ENCODE results near the gene YIPF3. TPM values are rescaled to one million over a fixed set of nuclear protein-coding genes. Genes with fewer than 3 reads are reported as not detected.

YIPF3 gene
- total and polyA plus RNA-seq, 10 of the 15 experiments (the other 5 are each of a cell fraction or from before 2014, with no cell fraction given): 20.5 to 88.8 (median 44.7) TPM

DNA sequence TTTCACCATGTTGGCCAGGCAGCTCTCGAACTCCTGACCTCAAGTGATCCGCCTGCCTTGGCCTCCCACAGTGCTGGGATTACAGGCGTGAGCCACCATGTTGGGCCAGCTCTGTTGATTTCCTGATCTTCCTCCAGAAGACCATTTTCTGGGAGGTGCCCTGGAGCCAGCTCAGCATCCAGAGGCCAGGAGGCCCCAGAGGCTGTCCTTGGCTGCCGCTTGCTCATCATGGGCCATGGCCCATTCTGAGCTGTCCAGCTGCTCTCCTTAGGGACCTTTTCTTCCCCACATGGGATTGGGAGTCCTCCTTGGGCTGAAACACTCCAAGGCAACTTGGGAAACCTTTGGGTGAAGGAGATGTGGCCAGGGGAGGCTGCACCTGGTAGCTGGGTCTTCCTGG, 22.0 kb downstream of the YIPF3 start (continued):
- TF ChIP-seq, protein P1, sequence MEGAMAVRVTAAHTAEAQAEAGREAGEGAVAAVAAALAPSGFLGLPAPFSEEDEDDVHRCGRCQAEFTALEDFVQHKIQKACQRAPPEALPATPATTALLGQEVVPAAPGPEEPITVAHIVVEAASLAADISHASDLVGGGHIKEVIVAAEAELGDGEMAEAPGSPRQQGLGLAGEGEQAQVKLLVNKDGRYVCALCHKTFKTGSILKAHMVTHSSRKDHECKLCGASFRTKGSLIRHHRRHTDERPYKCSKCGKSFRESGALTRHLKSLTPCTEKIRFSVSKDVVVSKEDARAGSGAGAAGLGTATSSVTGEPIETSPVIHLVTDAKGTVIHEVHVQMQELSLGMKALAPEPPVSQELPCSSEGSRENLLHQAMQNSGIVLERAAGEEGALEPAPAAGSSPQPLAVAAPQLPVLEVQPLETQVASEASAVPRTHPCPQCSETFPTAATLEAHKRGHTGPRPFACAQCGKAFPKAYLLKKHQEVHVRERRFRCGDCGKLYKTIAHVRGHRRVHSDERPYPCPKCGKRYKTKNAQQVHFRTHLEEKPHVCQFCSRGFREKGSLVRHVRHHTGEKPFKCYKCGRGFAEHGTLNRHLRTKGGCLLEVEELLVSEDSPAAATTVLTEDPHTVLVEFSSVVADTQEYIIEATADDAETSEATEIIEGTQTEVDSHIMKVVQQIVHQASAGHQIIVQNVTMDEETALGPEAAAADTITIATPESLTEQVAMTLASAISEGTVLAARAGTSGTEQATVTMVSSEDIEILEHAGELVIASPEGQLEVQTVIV (IDR thresholded peaks at IDR 0.05; ENCODE audit: borderline replicate concordance, partially characterized antibody): no peak

DNA sequence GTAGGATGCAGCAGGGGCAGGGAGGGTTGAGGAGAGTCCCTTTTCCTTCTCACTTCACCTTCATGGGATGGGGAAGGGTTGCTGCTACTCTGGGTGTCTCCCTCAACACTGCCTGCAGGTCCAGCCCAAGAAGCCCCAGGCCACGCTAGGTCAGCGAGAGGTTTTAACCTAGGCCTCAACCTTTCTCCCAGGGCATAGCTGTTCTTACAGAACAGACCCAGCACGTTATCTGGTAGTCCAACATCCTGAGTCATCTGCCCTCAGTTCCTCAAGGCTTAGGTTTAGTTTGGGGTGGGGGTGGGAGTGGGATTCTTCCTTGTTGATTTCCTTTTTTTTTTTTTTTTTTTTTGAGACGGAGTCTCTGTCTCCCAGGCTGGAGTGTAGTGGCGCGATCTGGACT, 22.4 kb downstream of the YIPF3 start:
- RAD21 ChIA-PET (ENCODE audit: unreplicated experiment): no interaction called here
- SMC1A ChIA-PET (ENCODE audit: uncharacterized antibody, unreplicated experiment): interaction anchor here (0.5 to 1.7 kb wide), 4 partner anchors 9 to 104 kb away, joined by 3 to 5 read pairs (median 4); no protein-coding TSS in a partner anchor
- Histone ChIP-seq H3K9ac (ENCODE audit: control insufficient read depth, insufficient read depth, low read length) (no peak overlapping the region), H3K27ac (ENCODE audit: control insufficient read depth, insufficient read depth) (no peak overlapping the region), H2AFZ (ENCODE audit: control insufficient read depth, low read depth, low read length) (no peak overlapping the region), H3K79me2 (ENCODE audit: control insufficient read depth, insufficient read depth, low read length) (no peaks in the 10 kb centered on the region), H3K4me2 (ENCODE audit: control insufficient read depth, insufficient read depth) (no peak overlapping the region), H3K27me3 (replicated peaks in 1 of 2; ENCODE audit: control insufficient read depth in 2 of 2, insufficient read depth in 2 of 2, low read length in 1 of 2) (no peaks in the 10 kb centered on the region), H3K4me3 (no peak overlapping the region), H3K36me3 (ENCODE audit: control insufficient read depth in 2 of 2, insufficient read depth in 2 of 2, low read length in 1 of 2) (peaks cover 0 to 6% of the 10 kb centered on the region in 2 experiments; a peak in 3 of 4 replicates), H3K9me3 (replicated peaks; ENCODE audit: control insufficient read depth, insufficient read depth, low read length) (no peaks in the 10 kb centered on the region), H4K20me1 (ENCODE audit: control insufficient read depth, insufficient read depth) (no peaks in the 10 kb centered on the region; the same call in 1 of the 2 replicates), H3K4me1 (ENCODE audit: control insufficient read depth, insufficient read depth, low read length) (no peaks in the 10 kb centered on the region)
- no TSS peak for BruUV-seq (replicated peaks)
- ATAC-seq (no peak), DNase-seq (ENCODE audit: low read depth, low spot score) (no peak), FAIRE-seq (no peak)
- in situ Hi-C loops (cut with MboI) (no loop called here), intact Hi-C loops (cut with micrococcal nuclease; ENCODE audit: unreplicated experiment) (no loop called here)
- POLR2A ChIA-PET: interaction anchor here (0.6 to 1.2 kb wide), 3 partner anchors 53 to 715 kb away, joined by 3 to 6 read pairs (median 5); no protein-coding TSS in a partner anchor
- no peak for TF ChIP-seq KLF5 (IDR thresholded peaks at IDR 0.05; ENCODE audit: partially characterized antibody)
- no peak for TF ChIP-seq HDAC6 (IDR thresholded peaks at IDR 0.05; ENCODE audit: unreplicated experiment)
- no peak for TF ChIP-seq NFXL1 (IDR thresholded peaks at IDR 0.05; ENCODE audit: borderline replicate concordance)
- no peak for TF ChIP-seq SUPT20H (IDR thresholded peaks at IDR 0.05; ENCODE audit: borderline replicate concordance, control insufficient read depth, low read depth, low read length)
- TF ChIP-seq, protein P2, sequence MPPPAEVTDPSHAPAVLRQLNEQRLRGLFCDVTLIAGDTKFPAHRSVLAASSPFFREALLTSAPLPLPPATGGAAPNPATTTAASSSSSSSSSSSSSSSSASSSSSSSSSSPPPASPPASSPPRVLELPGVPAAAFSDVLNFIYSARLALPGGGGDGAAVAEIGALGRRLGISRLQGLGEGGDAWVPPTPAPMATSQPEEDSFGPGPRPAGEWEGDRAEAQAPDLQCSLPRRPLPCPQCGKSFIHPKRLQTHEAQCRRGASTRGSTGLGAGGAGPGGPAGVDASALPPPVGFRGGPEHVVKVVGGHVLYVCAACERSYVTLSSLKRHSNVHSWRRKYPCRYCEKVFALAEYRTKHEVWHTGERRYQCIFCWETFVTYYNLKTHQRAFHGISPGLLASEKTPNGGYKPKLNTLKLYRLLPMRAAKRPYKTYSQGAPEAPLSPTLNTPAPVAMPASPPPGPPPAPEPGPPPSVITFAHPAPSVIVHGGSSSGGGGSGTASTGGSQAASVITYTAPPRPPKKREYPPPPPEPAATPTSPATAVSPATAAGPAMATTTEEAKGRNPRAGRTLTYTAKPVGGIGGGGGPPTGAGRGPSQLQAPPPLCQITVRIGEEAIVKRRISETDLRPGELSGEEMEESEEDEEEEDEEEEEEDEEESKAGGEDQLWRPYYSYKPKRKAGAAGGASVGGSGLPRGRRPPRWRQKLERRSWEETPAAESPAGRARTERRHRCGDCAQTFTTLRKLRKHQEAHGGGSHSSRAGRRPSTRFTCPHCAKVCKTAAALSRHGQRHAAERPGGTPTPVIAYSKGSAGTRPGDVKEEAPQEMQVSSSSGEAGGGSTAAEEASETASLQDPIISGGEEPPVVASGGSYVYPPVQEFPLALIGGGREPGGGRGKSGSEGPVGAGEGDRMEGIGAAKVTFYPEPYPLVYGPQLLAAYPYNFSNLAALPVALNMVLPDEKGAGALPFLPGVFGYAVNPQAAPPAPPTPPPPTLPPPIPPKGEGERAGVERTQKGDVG (CRISPR knock-in tag; IDR thresholded peaks at IDR 0.05): no peak
- TF ChIP-seq, protein P3, sequence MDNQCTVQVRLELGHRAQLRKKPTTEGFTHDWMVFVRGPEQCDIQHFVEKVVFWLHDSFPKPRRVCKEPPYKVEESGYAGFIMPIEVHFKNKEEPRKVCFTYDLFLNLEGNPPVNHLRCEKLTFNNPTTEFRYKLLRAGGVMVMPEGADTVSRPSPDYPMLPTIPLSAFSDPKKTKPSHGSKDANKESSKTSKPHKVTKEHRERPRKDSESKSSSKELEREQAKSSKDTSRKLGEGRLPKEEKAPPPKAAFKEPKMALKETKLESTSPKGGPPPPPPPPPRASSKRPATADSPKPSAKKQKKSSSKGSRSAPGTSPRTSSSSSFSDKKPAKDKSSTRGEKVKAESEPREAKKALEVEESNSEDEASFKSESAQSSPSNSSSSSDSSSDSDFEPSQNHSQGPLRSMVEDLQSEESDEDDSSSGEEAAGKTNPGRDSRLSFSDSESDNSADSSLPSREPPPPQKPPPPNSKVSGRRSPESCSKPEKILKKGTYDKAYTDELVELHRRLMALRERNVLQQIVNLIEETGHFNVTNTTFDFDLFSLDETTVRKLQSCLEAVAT (IDR thresholded peaks at IDR 0.05): no peak
- TF ChIP-seq, protein P4, sequence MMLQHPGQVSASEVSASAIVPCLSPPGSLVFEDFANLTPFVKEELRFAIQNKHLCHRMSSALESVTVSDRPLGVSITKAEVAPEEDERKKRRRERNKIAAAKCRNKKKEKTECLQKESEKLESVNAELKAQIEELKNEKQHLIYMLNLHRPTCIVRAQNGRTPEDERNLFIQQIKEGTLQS (IDR thresholded peaks at IDR 0.05; ENCODE audit: borderline replicate concordance, extremely low read depth, low read depth, low read length): no peak
- TF ChIP-seq MTA2 (IDR thresholded peaks at IDR 0.05; ENCODE audit: low read depth): no peak
- TF ChIP-seq CBX5 (IDR thresholded peaks at IDR 0.05; ENCODE audit: low read depth): no peak
- CTCF ChIA-PET: interaction anchor here (1.0 to 7.6 kb wide), 4 partner anchors 13 to 230 kb away, joined by 3 to 70 read pairs (median 4); partner anchors contain the start of gene LRRC73
- WGBS (ENCODE audit: insufficient coverage, insufficient replicate concordance, low lambda C conversion rate, missing lambda C conversion rate): 100% methylated on average over 3 of the region's 6 CpGs

Data from GM12878 (cell line).